GM12891 (cell line): ENCODE results near the gene ARHGEF4.

Source experiments
- DNase-seq: peaks from one replicate; pipeline ENCODE4 v3.0.0; 2011; ENCODE audit warnings: low spot score; ENCODE audit not compliant: insufficient read length
- FAIRE-seq: peaks from 2 replicates; lab custom pipeline; 2011; peaks lifted over from hg19 to GRCh38; lab: Jason Lieb, UNC
- PAX5 ChIP-seq: IDR thresholded peaks from 2 replicates; pipeline ENCODE4 v1.6.1; 2011; ENCODE audit warnings: low read length, moderate library complexity, mild to moderate bottlenecking; ENCODE audit not compliant: insufficient read depth, severe bottlenecking
- POLR2A ChIP-seq: IDR thresholded peaks from 2 replicates; pipeline ENCODE4 v1.6.1; 2011; ENCODE audit warnings: low read depth, low read length, control low read depth
- POLR2AphosphoS5 ChIP-seq: IDR thresholded peaks from 2 replicates; pipeline ENCODE4 v1.6.1; 2011; ENCODE audit warnings: low read depth, low read length, control low read depth
- POU2F2 ChIP-seq: IDR thresholded peaks from 2 replicates; pipeline ENCODE4 v1.6.1; 2011; ENCODE audit warnings: low read depth, mild to moderate bottlenecking, control low read depth, low read length, moderate library complexity
- SPI1 ChIP-seq: IDR thresholded peaks from 2 replicates; pipeline ENCODE4 v1.6.1; 2011; ENCODE audit warnings: low read depth, low read length, control low read depth
- TAF1 ChIP-seq: IDR thresholded peaks from 2 replicates; pipeline ENCODE4 v1.6.1; 2011; ENCODE audit warnings: low read depth, low read length, control low read depth

ARHGEF4 gene

DNA sequence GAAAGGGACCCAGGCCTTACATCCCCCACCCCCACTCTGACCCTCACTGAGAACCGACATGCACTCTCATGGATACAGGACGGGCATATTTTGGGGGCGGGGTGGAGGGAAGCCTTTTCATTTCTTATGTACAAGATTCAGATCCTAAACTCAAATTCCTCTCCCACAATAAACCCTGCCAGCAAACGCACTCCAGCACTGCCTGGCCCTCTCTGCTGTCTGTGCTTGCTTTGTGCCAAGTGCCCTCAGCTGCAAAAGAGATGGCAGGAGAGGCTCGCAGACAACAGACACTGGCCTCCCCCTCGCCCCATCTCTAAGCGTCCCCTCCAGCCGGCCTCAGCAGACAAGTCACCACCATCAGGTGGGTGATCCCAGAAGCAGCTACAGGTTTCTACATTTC, 214.2 kb downstream of the ARHGEF4 start:
- DNase-seq: no peak
- TF ChIP-seq PAX5: no peak
- no peak for TF ChIP-seq POU2F2
- no peak for TF ChIP-seq TAF1
- TF ChIP-seq POLR2AphosphoS5: no peak
- TF ChIP-seq SPI1: no peak
- TF ChIP-seq POLR2A: no peak
- FAIRE-seq: no peak

DNA sequence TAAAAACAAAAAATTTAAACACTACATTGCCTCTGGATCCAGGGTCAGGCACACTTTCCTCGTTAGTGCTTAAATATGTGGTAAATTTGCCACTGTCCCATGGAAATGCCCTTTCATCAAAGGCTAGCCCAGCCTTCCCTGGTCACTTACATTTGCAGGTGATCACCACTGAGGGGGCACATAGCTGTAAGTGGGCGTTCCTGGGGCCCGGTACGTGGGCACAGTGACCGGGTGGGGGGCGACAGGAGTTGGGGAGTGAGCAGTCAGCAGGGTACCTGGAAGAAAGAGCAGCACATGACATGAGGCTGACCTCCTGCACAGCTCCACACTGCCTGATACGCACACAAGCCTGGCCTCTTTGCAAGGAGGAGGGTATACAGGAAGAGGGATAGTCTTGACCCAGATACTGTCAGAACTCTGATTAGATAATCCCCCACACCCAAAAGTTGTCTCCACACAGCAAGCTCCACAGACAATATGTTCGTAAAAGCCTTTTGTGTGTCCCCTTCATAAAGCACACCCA, 216.1 kb downstream of the ARHGEF4 start:
- DNase-seq (no peak), FAIRE-seq (no peak)
- TF ChIP-seq SPI1 (no peak), POU2F2 (no peak), TAF1 (no peak), POLR2A (no peak), PAX5 (no peak)

DNA sequence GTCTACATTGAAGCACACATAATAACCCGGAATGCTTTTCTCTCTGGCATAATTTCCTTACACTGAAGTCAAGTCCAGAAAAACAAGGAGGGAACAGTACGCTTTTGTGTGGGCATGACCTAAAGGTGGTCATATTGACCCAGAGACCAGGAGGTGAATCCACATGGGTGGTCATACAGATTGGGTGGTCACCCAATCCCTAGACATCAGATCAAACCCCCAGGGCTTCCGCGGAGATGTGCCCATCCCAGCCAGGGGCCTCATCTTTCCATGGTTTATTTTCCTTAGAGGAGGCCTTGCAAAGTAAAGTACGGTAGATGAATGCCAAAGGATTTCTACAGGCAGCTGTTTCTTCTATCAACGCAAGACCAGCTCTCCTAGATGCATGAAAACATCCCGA, 217.8 kb downstream of the ARHGEF4 start:
- no peak for FAIRE-seq
- no peak for DNase-seq
- no peak for TF ChIP-seq SPI1
- no peak for TF ChIP-seq POU2F2
- TF ChIP-seq PAX5: no peak
- no peak for TF ChIP-seq POLR2AphosphoS5
- no peak for TF ChIP-seq POLR2A
- no peak for TF ChIP-seq TAF1

DNA sequence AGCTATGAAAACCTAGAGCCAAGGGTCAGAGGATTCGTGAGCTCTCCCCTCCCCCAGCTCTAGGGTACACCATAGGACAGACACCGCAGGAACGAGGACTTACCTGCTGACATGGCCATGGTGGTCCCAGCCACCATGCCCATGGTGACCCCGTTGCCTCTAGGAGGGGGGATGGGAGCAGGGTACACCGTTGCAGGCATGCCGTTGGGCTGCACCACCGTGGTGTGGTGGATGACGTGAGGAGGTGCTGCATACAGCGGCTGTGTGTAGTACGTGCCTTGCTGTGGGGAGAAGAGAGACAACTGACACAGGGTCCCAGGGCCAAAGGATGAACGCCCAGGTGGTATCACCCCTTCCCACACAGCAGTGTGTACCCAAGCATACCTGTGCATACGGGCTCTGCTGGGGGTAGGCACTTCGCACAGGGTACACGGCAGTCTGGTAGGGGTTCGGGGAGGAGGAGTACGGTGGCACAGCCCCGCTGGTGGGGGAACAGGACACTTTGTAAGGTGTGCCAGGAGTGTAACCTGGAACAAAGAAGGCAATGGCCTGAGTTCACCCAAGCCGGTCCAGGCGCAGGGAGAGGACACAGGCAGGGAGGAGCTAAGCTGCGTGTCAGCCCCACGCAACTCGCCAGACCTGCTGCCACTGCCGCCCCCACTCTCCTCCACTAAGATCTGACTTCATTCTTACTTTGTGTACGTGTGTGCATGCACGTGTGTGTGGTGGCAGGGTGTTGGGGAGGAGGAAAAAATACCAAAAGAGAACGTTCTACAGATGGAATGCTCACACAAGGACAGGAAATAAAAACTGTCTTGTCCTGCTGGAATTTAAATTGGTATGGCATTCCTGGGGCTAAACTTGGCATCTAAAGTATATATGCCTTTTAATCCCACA, 218.7 kb downstream of the ARHGEF4 start:
- no peak for DNase-seq
- no peak for FAIRE-seq
- TF ChIP-seq TAF1 (no peak), POU2F2 (no peak), PAX5 (no peak), POLR2AphosphoS5 (no peak), SPI1 (no peak), POLR2A (no peak)

DNA sequence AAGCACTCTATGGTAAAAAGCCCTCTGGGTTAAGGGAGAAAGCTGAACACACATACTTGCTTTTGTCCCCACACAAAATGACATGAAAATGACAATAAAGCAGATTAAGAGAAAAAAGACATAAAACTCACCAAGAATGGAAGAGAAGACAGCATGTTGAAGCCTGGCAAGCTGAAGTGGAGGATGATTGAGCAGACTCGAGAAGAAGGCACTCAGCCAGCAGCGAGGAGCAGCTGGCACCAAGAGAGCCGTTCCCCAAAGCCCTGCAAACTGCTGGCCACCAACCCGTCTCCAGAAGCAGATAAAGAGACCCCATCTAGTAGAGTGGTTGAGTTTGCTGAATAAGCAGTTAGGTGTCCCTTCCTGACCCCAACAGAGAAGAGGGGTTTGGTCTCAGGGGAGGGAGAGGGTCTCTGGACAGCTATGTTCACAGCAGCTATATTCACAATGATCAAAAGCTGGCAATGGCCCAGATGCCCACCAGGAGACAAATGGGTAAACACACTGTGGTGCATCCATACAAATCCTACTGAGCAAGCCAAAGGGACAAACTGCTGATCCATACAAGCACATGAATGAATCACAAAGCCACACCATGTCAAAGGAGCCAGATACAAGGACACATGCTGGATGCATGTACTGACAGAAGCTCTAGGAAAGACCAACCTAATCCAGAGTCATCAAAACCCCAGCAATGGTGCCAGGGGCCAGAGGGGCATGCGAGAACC, 219.7 kb downstream of the ARHGEF4 start:
- TF ChIP-seq POLR2AphosphoS5 (peak; percentile 32; the same call in 1 of the 2 replicates), POLR2A (no peak)
- FAIRE-seq: no peak
- no peak for DNase-seq

DNA sequence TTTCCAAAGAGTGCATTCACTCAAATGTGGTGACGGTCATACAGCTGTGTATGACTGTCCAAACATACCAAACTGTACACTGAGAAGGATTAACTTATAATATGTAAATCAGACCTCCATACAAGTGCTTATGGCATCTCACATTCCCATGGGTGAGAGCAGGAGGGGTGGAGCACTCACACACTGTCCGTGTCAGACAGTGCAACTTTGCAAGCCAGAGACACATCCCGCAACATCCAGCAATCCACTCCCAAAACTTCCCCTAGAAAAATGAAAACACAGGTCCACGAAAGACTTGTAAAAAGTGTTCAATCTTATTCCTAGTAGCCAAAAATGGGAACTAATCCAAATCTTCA, 220.2 kb downstream of the ARHGEF4 start:
- FAIRE-seq (no peak), DNase-seq (no peak)
- TF ChIP-seq TAF1 (no peak), SPI1 (no peak), POLR2A (no peak), POU2F2 (no peak), PAX5 (no peak), POLR2AphosphoS5 (no peak)

DNA sequence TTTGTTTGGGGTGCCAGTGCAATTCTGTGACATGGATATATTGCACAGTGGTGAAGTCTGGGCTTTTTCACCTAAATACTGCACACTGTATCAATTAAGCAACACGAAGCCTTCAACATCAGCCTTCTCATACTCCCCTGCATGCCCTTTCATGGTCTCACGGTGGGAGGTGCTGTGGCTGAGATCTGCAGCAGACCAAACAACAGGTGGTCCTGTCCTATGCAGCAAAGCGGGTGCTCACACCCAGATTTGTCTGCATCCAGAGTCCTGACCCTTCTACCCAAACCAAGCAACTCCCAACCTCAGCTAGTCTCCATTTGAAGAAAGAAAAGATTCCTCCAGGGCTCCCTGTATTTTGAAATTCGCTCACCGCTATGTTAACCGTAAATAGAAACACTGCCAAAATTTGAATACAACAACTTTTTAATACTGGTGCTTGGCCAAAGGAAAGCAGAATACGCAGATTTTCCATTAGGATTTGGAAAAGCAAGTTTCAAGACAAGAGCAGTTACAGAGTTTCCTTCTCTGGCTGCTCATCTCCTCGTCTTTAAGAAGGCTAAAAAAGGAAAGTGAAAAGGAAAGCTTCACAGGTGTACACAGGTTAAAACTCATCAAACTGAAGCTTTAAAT, 221.6 kb downstream of the ARHGEF4 start:
- no peak for FAIRE-seq
- no peak for TF ChIP-seq POLR2AphosphoS5
- TF ChIP-seq POLR2A: no peak
- TF ChIP-seq SPI1: no peak
- TF ChIP-seq PAX5: no peak
- TF ChIP-seq POU2F2: no peak
- TF ChIP-seq TAF1: no peak
- no peak for DNase-seq

DNA sequence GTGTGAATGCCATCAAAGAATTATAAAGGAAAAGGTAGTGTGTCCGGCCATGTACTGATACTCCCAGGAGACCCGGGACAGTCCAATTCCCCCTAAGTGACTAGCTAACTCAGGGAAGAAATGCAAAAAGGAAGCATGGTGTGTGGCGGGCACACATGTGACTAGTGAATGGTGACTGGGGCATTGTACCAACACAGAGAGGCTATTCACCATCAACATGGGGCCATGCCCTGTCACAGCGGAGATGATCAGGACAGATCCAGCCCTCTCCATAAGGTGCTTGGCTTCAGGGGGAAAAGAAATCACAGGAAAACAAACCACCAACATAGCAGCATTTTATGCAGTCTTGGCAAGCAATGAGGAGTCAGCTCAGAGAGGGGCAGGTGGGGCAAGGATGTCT, 222.2 kb downstream of the ARHGEF4 start:
- DNase-seq (no peak), FAIRE-seq (no peak)
- TF ChIP-seq TAF1 (no peak), PAX5 (no peak), POLR2AphosphoS5 (no peak), SPI1 (no peak), POLR2A (no peak), POU2F2 (no peak)

DNA sequence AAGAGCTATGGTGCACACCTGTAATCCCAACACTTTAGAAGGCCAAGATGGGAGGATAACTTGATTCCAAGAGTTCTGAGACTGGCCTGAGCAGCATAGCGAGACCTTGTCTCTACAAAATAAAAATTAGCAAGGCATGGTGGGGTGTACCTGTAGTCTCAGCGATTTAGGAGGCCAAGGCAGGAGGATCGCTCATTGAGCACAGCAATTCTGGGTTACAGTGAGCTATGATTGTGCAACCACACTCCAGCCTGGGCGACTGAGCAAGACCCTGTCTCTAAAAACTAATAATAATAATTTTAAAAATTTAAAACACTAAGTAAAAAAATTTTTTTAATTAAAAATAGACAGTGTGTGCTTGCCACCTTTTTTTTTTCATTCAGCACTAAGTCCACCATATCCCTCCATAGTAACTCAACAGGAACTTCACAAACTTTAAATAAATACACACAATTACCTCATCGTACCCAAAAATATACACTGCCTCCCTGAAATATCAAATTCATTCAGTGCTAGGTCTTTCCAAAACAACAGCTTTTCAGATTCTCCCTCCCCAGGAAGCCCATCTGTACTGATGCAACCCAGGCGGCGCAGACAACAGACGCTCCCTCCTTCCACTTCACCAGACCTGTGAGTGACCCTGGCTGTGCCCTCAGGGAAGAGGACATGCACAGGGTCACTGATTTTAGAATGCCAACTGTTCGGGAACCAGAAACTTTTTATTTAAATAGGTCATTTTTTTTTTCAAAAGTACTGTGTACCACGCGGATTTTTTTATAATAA, 227.0 kb downstream of the ARHGEF4 start:
- TF ChIP-seq POU2F2 (no peak), SPI1 (no peak), PAX5 (no peak), POLR2AphosphoS5 (no peak), TAF1 (no peak)
- no peak for DNase-seq
- FAIRE-seq: no peak
